Left colon (tissue), 2 donors: Measurements from ENCODE around the gene ZBTB7A. TPM values are rescaled to one million over a fixed set of nuclear protein-coding genes. Genes with fewer than 3 reads are reported as not detected.

ENCODE experiments used
- ATAC-seq: fragments of 200-7000 bp; cut with Tn5 transposase; one replicate; pipeline ENCODE4 v1.9.1; 2020; ENCODE audit warnings: mild to moderate bottlenecking, moderate library complexity
- DNase-seq, 2 donors: peaks; one replicate each; pipeline ENCODE4 v3.0.0-alpha.2; 2020
- intact Hi-C, 2 donors: fragments of 100-400 bp; cut with DNase I in 1 of 2; cut with micrococcal nuclease in 1 of 2; formaldehyde crosslinking; loops; one replicate each; pipeline versions ENCODE4 v1.11.2 to v1.14.0; 2022; cut with DNase I, micrococcal nuclease
- total RNA-seq, 2 donors: library from RNA; stranded (reverse); fragmentation: NEBNext Ultra II Directional; extraction: Animal tissue kit (Norgen Biotek cat#: 25700); gene quantifications; one replicate each; pipeline ENCODE4 v1.2.1, GENCODE V29; 2021
- donor health status: DM: no; HTN: no; CAD: no.
- donor health status: DM: yes; HTN: yes; CAD: no.

Gene ZBTB7A
- total RNA-seq, 2 donors from 2014 or later: 110 to 124 TPM

- intact Hi-C loops: no loop called here
- ATAC-seq (no peak), DNase-seq (no peak)
Observed at GRCh38 chr19:4030552-4030951, 36.1 kb downstream of the ZBTB7A start.

- no peak for DNase-seq
- ATAC-seq: no peak
- intact Hi-C loops: no loop called here
Observed at GRCh38 chr19:4029247-4029614, 37.5 kb downstream of the ZBTB7A start.

GRCh38 chr19:4028334-4029246, 38.1 kb downstream of the ZBTB7A start:
- intact Hi-C loops: no loop called here
- ATAC-seq (no peak), DNase-seq (no peak)

GRCh38 chr19:4027146-4027545, 39.6 kb downstream of the ZBTB7A start:
- no peak for ATAC-seq
- no peak for DNase-seq
- intact Hi-C loops: no loop called here

GRCh38 chr19:4025317-4025716, 41.4 kb downstream of the ZBTB7A start:
- intact Hi-C loops: no loop called here
- no peak for DNase-seq
- peak; percentile 10 for ATAC-seq

GRCh38 chr19:4023600-4024398, 42.9 kb downstream of the ZBTB7A start:
- DNase-seq (no peak), ATAC-seq (no peak)
- intact Hi-C loops: no loop called here

GRCh38 chr19:4019578-4019977, 47.1 kb downstream of the ZBTB7A start:
- peak; percentile 48 for ATAC-seq
- DNase-seq: no peak
- intact Hi-C loops: no loop called here

GRCh38 chr19:4018775-4019504, 47.8 kb downstream of the ZBTB7A start:
- ATAC-seq (peak; percentile 2), DNase-seq (no peak)
- intact Hi-C loops: no loop called here

- no peak for DNase-seq
- intact Hi-C loops: no loop called here
- ATAC-seq: no peak
Observed at GRCh38 chr19:4018140-4018613, 48.5 kb downstream of the ZBTB7A start.

GRCh38 chr19:4016903-4017638, 49.6 kb downstream of the ZBTB7A start:
- ATAC-seq (no peak), DNase-seq (no peak)
- intact Hi-C loops: no loop called here

- ATAC-seq (no peak), DNase-seq (no peak)
- intact Hi-C loops: no loop called here
Observed at GRCh38 chr19:4016486-4016885, 50.2 kb downstream of the ZBTB7A start.

GRCh38 chr19:4015705-4016402, 50.8 kb downstream of the ZBTB7A start:
- intact Hi-C loops: no loop called here
- ATAC-seq: no peak

GRCh38 chr19:4014541-4015491, 51.9 kb downstream of the ZBTB7A start:
- DNase-seq: no peak
- intact Hi-C loops: no loop called here
- peak; percentile 21 for ATAC-seq

More at GRCh38 chr19:4015705-4016402, 50.8 kb downstream of the ZBTB7A start:
- no peak for DNase-seq

- DNase-seq (no peak), ATAC-seq (no peak)
- intact Hi-C loops: no loop called here
Observed at GRCh38 chr19:4013886-4014540, 52.7 kb downstream of the ZBTB7A start.

- intact Hi-C loops: no loop called here
- DNase-seq: no peak
- ATAC-seq: no peak
Observed at GRCh38 chr19:4012975-4013634, 53.6 kb downstream of the ZBTB7A start.
